OCI-LY1 (cell line): Measurements from ENCODE around the gene CXXC5.
A peak's percentile ranks its signal among the peaks of the same experiment; 100 is the strongest.

Experiments used
- H2AFZ ChIP-seq: fragments of 200-600 bp; sonication (generic), shearing (Covaris generic); 2 replicates; pipeline ENCODE4 v1.6.0; 2014; ENCODE audit warnings: antibody characterized with exemption, mild to moderate bottlenecking, low read length
- H3F3A ChIP-seq: fragments of 200-600 bp; sonication (generic), shearing (Covaris generic); 2 replicates; pipeline ENCODE4 v1.6.0; 2014; ENCODE audit warnings: mild to moderate bottlenecking, antibody characterized with exemption, low read length, moderate library complexity; ENCODE audit not compliant: insufficient read depth
- H3K27ac ChIP-seq: fragments of 200-600 bp; sonication (generic); 2 replicates; pipeline ENCODE4 v1.5.1; 2014; ENCODE audit warnings: low read length, mixed run types, mild to moderate bottlenecking, low read depth; ENCODE audit not compliant: poor library complexity, severe bottlenecking
- H3K27me3 ChIP-seq: fragments of 200-600 bp; sonication (generic); 2 replicates; pipeline ENCODE4 v1.6.0; 2014; ENCODE audit warnings: antibody characterized with exemption, mild to moderate bottlenecking, low read length, moderate library complexity; ENCODE audit not compliant: insufficient read depth
- H3K36me3 ChIP-seq: fragments of 200-600 bp; sonication (generic); 2 replicates; pipeline ENCODE4 v1.6.1; 2014; ENCODE audit warnings: mild to moderate bottlenecking, antibody characterized with exemption, low read length, moderate library complexity, mixed read lengths; ENCODE audit not compliant: insufficient read depth
- H3K4me1 ChIP-seq: fragments of 200-600 bp; sonication (generic); 2 replicates; pipeline ENCODE4 v1.5.1; 2014; ENCODE audit warnings: mild to moderate bottlenecking, low read length, moderate library complexity; ENCODE audit not compliant: insufficient read depth, severe bottlenecking
- H3K4me2 ChIP-seq: fragments of 200-600 bp; sonication (generic), shearing (Covaris generic); 2 replicates; pipeline ENCODE4 v1.6.1; 2014; ENCODE audit warnings: low read length
- H3K4me3 ChIP-seq: fragments of 200-600 bp; sonication (generic); 2 replicates; pipeline ENCODE4 v1.5.1; 2014; ENCODE audit warnings: low read length, low read depth, mild to moderate bottlenecking, mixed read lengths; ENCODE audit not compliant: poor library complexity, severe bottlenecking
- H3K79me2 ChIP-seq: fragments of 200-600 bp; shearing (Covaris generic); 2 replicates; pipeline ENCODE4 v1.6.1; 2016; ENCODE audit warnings: mixed run types, low read length, mixed read lengths; ENCODE audit not compliant: insufficient read depth
- H3K9ac ChIP-seq: fragments of 200-600 bp; sonication (generic), shearing (Covaris generic); 2 replicates; pipeline ENCODE4 v1.6.1; 2014; ENCODE audit warnings: mild to moderate bottlenecking, low read length, mixed read lengths
- H3K9me2 ChIP-seq: fragments of 200-600 bp; sonication (generic), shearing (Covaris generic); 2 replicates; pipeline ENCODE4 v1.6.1; 2014; ENCODE audit warnings: low read depth, mild to moderate bottlenecking, low read length, mixed read lengths
- H3K9me3 ChIP-seq: fragments of 200-600 bp; shearing (Covaris generic); 2 replicates; pipeline ENCODE4 v1.6.1; 2014; ENCODE audit warnings: low read length, mixed read lengths
- H4K20me1 ChIP-seq: fragments of 200-600 bp; sonication (generic), shearing (Covaris generic); 2 replicates; pipeline ENCODE4 v1.6.0; 2016; ENCODE audit warnings: mild to moderate bottlenecking, low read length; ENCODE audit not compliant: insufficient read depth
- CTCF ChIP-seq: fragments of 200-600 bp; sonication (generic), shearing (Covaris generic); IDR thresholded peaks from 2 replicates; pipeline ENCODE4 v1.5.1; 2017; ENCODE audit warnings: mild to moderate bottlenecking, antibody characterized with exemption, low read length, moderate library complexity, mixed read lengths
- EZH2 ChIP-seq: fragments of 200-600 bp; sonication (generic), shearing (Covaris generic); IDR thresholded peaks from 2 replicates; pipeline ENCODE4 v1.8.0; 2017; ENCODE audit warnings: borderline replicate concordance, mixed run types, mild to moderate bottlenecking, antibody characterized with exemption, low read length, moderate library complexity, mixed read lengths

CXXC5 gene

GRCh38 chr5:139705655-139706587 is 57.8 kb downstream of the CXXC5 start:
- H3F3A ChIP-seq = 0 out of 2 replicates have a peak, but pooled peaks cover 6% of the 10 kb centered on the region
- no peak overlapping the region for H3K4me3 ChIP-seq

GRCh38 chr5:139707445-139708003 is 59.4 kb downstream of the CXXC5 start:
- H3K79me2 ChIP-seq = no peaks in the 10 kb centered on the region
- H3K9me3 ChIP-seq = no peaks in the 10 kb centered on the region
- peaks cover 56% of the 10 kb centered on the region for H3K4me1 ChIP-seq
- H3K27ac ChIP-seq = peak overlapping the region; percentile 94
- no peak overlapping the region for H3K4me3 ChIP-seq
- H3K36me3 ChIP-seq = no peaks in the 10 kb centered on the region
- H3F3A ChIP-seq = 0 out of 2 replicates have a peak, but pooled peaks cover 6% of the 10 kb centered on the region
- H3K9me2 ChIP-seq = no peaks in the 10 kb centered on the region
- no peaks in the 10 kb centered on the region for H4K20me1 ChIP-seq
- peak overlapping the region; percentile 23; the same call in 1 of the 2 replicates for H3K9ac ChIP-seq
- no peak for TF ChIP-seq EZH2
- TF ChIP-seq CTCF = no peak
- no peaks in the 10 kb centered on the region; the same call in 1 of the 2 replicates for H3K27me3 ChIP-seq
- peak overlapping the region; percentile 66; the same call in 1 of the 2 replicates for H3K4me2 ChIP-seq
- H2AFZ ChIP-seq = no peak overlapping the region

More at GRCh38 chr5:139705655-139706587, 57.8 kb downstream of the CXXC5 start:
- Histone ChIP-seq H2AFZ (no peak overlapping the region), H3K9ac (no peak overlapping the region), H3K79me2 (no peaks in the 10 kb centered on the region), H3K27me3 (no peaks in the 10 kb centered on the region; the same call in 1 of the 2 replicates), H4K20me1 (no peaks in the 10 kb centered on the region), H3K9me3 (no peaks in the 10 kb centered on the region), H3K4me2 (no peak overlapping the region), H3K27ac (no peak overlapping the region), H3K9me2 (no peaks in the 10 kb centered on the region), H3K4me1 (peaks cover 54% of the 10 kb centered on the region), H3K36me3 (no peaks in the 10 kb centered on the region)
- no peak for TF ChIP-seq CTCF
- TF ChIP-seq EZH2 = no peak

GRCh38 chr5:139708434-139708861 is 60.3 kb downstream of the CXXC5 start:
- H3K79me2 ChIP-seq = no peaks in the 10 kb centered on the region
- H3K9ac ChIP-seq = peak overlapping the region; percentile 70
- no peaks in the 10 kb centered on the region for H3K9me3 ChIP-seq
- no peaks in the 10 kb centered on the region for H4K20me1 ChIP-seq
- H3K27ac ChIP-seq = peak overlapping the region; percentile 94
- no peaks in the 10 kb centered on the region; the same call in 1 of the 2 replicates for H3K27me3 ChIP-seq
- no peaks in the 10 kb centered on the region for H3K36me3 ChIP-seq
- H3K4me2 ChIP-seq = peak overlapping the region; percentile 66
- H3K4me1 ChIP-seq = peaks cover 56% of the 10 kb centered on the region
- H2AFZ ChIP-seq = no peak overlapping the region
- H3F3A ChIP-seq = 0 out of 2 replicates have a peak, but pooled peaks cover 6% of the 10 kb centered on the region
- TF ChIP-seq CTCF (no peak), EZH2 (no peak)
- no peaks in the 10 kb centered on the region for H3K9me2 ChIP-seq
- peak overlapping the region; percentile 67 for H3K4me3 ChIP-seq
